Large intestine (tissue), 3 donors: ENCODE results near the gene PHACTR1. TPM values are rescaled to one million over a fixed set of nuclear protein-coding genes. Genes with fewer than 3 reads are reported as not detected.

Source experiments
- DNase-seq, 2 donors: peaks; one replicate each; pipeline versions ENCODE4 v3.0.0 to v3.0.0-alpha.2; 2013
- H3K27ac ChIP-seq: one replicate; pipeline ENCODE4 v1.5.1; 2013; ENCODE audit warnings: low read length
- H3K27me3 ChIP-seq: 2 replicates; pipeline ENCODE4 v1.6.1; 2013; ENCODE audit warnings: low read length; ENCODE audit not compliant: control insufficient read depth, insufficient read depth
- H3K36me3 ChIP-seq: 2 replicates; pipeline ENCODE4 v1.6.1; 2013; ENCODE audit warnings: low read length; ENCODE audit not compliant: control insufficient read depth, insufficient read depth
- H3K4me1 ChIP-seq: one replicate; pipeline ENCODE4 v1.6.1; 2013; ENCODE audit warnings: low read length; ENCODE audit not compliant: control insufficient read depth, insufficient read depth
- H3K4me3 ChIP-seq: one replicate; pipeline ENCODE4 v1.5.1; 2013; ENCODE audit warnings: low read length
- H3K9me3 ChIP-seq: one replicate; pipeline ENCODE4 v1.6.1; 2013; ENCODE audit warnings: mild to moderate bottlenecking, low read depth, low read length, moderate library complexity; ENCODE audit not compliant: control insufficient read depth
- WGBS: methylation state at CpG from one replicate; pipeline ENCODE4 v1.1.5; 2013; ENCODE audit warnings: low lambda C conversion rate; ENCODE audit not compliant: insufficient coverage; 5-methylcytosine and 5-hydroxymethylcytosine counted together
- polyA plus RNA-seq: library from polyadenylated mRNA; unstranded; fragments of 120-200 nt; gene quantifications from one replicate; pipeline ENCODE4 v1.2.1, GENCODE V29; 2013

PHACTR1 gene
- polyA plus RNA-seq, 1 donor, result 5.5 TPM

- Histone ChIP-seq H3K27me3 (peaks cover 3% of the 10 kb centered on the region), H3K36me3 (no peaks in the 10 kb centered on the region), H3K4me1 (no peaks in the 10 kb centered on the region), H3K4me3 (no peak overlapping the region), H3K27ac (no peak overlapping the region), H3K9me3 (peaks cover 3% of the 10 kb centered on the region)
- WGBS, result no CpG with 5 or more reads among the region's 10 CpGs
- no peak for DNase-seq
Measured at GRCh38 chr6:13135152-13135551, 418.6 kb downstream of the PHACTR1 start.

- no peaks in the 10 kb centered on the region for H3K36me3 ChIP-seq
- H3K9me3 ChIP-seq, result no peaks in the 10 kb centered on the region
- H3K4me1 ChIP-seq, result no peaks in the 10 kb centered on the region
- H3K27ac ChIP-seq, result no peak overlapping the region
- peaks cover 2% of the 10 kb centered on the region for H3K27me3 ChIP-seq
- H3K4me3 ChIP-seq, result no peak overlapping the region
- DNase-seq, result no peak
- 100% methylated on average over 1 of the region's 2 CpGs for WGBS
Measured at GRCh38 chr6:13139119-13139518, 422.6 kb downstream of the PHACTR1 start.

DNA sequence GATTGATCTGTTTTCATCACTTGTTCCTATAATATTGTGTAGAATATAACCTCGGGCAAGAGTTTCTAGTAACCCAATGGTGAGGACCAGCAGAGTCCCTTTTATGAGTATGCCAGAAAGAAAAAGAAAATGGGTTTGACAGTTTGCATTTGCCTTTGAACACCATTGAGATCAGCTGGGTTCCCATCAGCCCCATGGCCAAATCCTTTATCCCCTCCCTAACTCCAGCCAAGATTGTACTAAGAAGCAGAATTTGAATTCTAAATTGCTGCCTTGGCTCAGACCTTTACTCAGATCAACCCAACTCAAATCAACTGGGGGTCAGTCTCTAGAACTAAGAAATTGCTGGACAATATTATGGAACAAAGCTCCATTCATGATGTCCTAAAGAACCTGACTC, 424.4 kb downstream of the PHACTR1 start:
- DNase-seq, result no peak
- Histone ChIP-seq H3K4me3 (no peak overlapping the region), H3K9me3 (no peaks in the 10 kb centered on the region), H3K27me3 (peaks cover 2% of the 10 kb centered on the region), H3K36me3 (no peaks in the 10 kb centered on the region), H3K4me1 (no peaks in the 10 kb centered on the region), H3K27ac (no peak overlapping the region)
- WGBS, result no CpG with 5 or more reads among the region's 1 CpG

- WGBS, result 95% methylated on average over 3 of the region's 7 CpGs
- DNase-seq, result no peak
- H3K4me3 ChIP-seq, result no peak overlapping the region
- H3K4me1 ChIP-seq, result no peaks in the 10 kb centered on the region
- no peak overlapping the region for H3K27ac ChIP-seq
- H3K36me3 ChIP-seq, result no peaks in the 10 kb centered on the region
- no peaks in the 10 kb centered on the region for H3K9me3 ChIP-seq
- peaks cover 2% of the 10 kb centered on the region for H3K27me3 ChIP-seq
Measured at GRCh38 chr6:13141387-13141786, 424.8 kb downstream of the PHACTR1 start.

DNA sequence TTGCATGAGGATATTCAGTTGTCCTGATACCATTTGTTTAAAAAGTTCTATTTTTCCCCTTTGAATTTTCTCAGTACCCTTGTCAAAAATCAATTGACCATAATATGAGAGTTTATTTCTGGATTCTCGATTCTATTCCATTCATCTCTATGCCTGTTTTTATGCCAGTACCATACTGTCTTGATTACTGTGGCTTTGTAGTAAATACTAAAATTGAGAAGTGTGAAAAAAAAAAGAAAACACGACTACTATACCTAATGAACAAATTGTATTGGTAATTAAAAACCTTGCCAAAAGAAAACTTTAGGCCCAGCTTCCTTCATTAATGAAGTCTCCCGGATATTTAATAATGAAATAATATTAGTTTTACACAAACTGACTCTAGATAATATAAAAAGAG, 426.0 kb downstream of the PHACTR1 start:
- WGBS, result 83% methylated on average over 1 of the region's 3 CpGs
- peaks cover 2% of the 10 kb centered on the region for H3K27me3 ChIP-seq
- DNase-seq, result no peak
- no peak overlapping the region for H3K27ac ChIP-seq
- H3K36me3 ChIP-seq, result no peaks in the 10 kb centered on the region
- no peaks in the 10 kb centered on the region for H3K4me1 ChIP-seq
- no peaks in the 10 kb centered on the region for H3K9me3 ChIP-seq
- no peak overlapping the region for H3K4me3 ChIP-seq

- H3K4me1 ChIP-seq, result no peaks in the 10 kb centered on the region
- H3K27me3 ChIP-seq, result peaks cover 2% of the 10 kb centered on the region
- H3K4me3 ChIP-seq, result no peak overlapping the region
- no CpG with 5 or more reads among the region's 3 CpGs for WGBS
- no peaks in the 10 kb centered on the region for H3K9me3 ChIP-seq
- H3K36me3 ChIP-seq, result no peaks in the 10 kb centered on the region
- DNase-seq, result no peak
- no peak overlapping the region for H3K27ac ChIP-seq
Measured at GRCh38 chr6:13146442-13146841, 429.9 kb downstream of the PHACTR1 start.

DNA sequence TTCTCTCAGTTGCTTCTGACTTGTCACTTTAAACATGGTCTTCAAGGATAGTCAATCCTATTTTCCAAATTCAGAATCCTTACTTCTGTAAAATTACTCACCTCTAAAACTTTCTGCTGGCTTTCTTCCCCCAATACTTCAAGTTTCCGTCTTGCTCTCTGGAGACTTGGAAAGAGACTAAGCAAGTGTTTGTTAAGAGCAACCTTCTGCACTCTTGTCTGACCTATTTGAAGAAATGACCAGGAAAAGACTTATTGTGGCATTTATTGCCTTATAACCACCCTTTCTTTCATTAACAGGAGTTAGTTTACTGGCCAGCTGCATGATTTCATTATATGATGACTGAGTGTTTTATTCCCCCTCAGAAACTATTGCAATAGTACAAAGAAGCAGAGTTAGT, 430.8 kb downstream of the PHACTR1 start:
- H3K4me3 ChIP-seq, result no peak overlapping the region
- H3K27ac ChIP-seq, result no peak overlapping the region
- no peaks in the 10 kb centered on the region for H3K9me3 ChIP-seq
- DNase-seq, result no peak
- H3K27me3 ChIP-seq, result peaks cover 2% of the 10 kb centered on the region
- H3K36me3 ChIP-seq, result no peaks in the 10 kb centered on the region
- no CpG with 5 or more reads among the region's 1 CpG for WGBS
- no peaks in the 10 kb centered on the region for H3K4me1 ChIP-seq

- 67% methylated on average over 1 of the region's 2 CpGs for WGBS
- H3K36me3 ChIP-seq, result no peaks in the 10 kb centered on the region
- no peak for DNase-seq
- H3K27ac ChIP-seq, result no peak overlapping the region
- no peaks in the 10 kb centered on the region for H3K4me1 ChIP-seq
- no peak overlapping the region for H3K4me3 ChIP-seq
- H3K9me3 ChIP-seq, result no peaks in the 10 kb centered on the region
- peaks cover 2% of the 10 kb centered on the region for H3K27me3 ChIP-seq
Measured at GRCh38 chr6:13147782-13148181, 431.2 kb downstream of the PHACTR1 start.

- Histone ChIP-seq H3K36me3 (no peaks in the 10 kb centered on the region), H3K4me1 (no peaks in the 10 kb centered on the region), H3K27me3 (peaks cover 2% of the 10 kb centered on the region), H3K9me3 (no peaks in the 10 kb centered on the region), H3K4me3 (no peak overlapping the region), H3K27ac (no peak overlapping the region)
- WGBS, result no CpG with 5 or more reads among the region's 4 CpGs
- DNase-seq, result no peak
Measured at GRCh38 chr6:13152764-13153163, 436.2 kb downstream of the PHACTR1 start.

DNA sequence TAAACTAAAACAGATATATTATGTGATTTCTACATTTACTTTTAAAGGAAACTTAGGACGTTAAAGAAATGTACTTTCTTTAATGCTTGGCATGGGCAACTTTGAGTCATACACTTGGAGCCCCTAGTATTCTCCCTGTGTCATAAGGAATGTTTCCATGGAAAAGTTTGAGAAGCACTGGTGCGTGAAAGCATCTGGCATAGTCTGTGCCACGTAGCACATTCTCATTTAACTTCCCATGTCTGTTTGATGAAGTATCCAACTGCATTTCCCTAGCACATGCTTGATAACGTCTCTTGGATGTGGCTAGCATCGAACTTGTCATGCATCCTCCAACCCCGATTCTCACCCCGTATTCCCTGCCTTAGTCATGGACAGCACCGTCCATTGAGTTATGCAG, 439.8 kb downstream of the PHACTR1 start:
- no peaks in the 10 kb centered on the region for H3K27me3 ChIP-seq
- no peak overlapping the region for H3K27ac ChIP-seq
- 100% methylated on average over 1 of the region's 8 CpGs for WGBS
- H3K4me3 ChIP-seq, result no peak overlapping the region
- H3K4me1 ChIP-seq, result no peaks in the 10 kb centered on the region
- H3K36me3 ChIP-seq, result no peaks in the 10 kb centered on the region
- DNase-seq, result no peak
- H3K9me3 ChIP-seq, result no peaks in the 10 kb centered on the region

- Histone ChIP-seq H3K27me3 (no peaks in the 10 kb centered on the region), H3K4me1 (no peaks in the 10 kb centered on the region), H3K9me3 (no peaks in the 10 kb centered on the region), H3K36me3 (no peaks in the 10 kb centered on the region), H3K27ac (no peak overlapping the region), H3K4me3 (no peak overlapping the region)
- 100% methylated on average over 1 of the region's 4 CpGs for WGBS
- no peak for DNase-seq
Measured at GRCh38 chr6:13157293-13157692, 440.7 kb downstream of the PHACTR1 start.
